ENCODE data around the gene RBM6.

Gene RBM6

GRCh38 chr3:50119786-50120185, 179.8 kb downstream of the RBM6 start:
- Histone ChIP-seq H3K9me3 (ENCODE audit: control insufficient read depth, insufficient read depth, low read depth, low read length) (no peaks in the 10 kb centered on the region), H3K4me1 (ENCODE audit: control insufficient read depth, insufficient read depth, low read length) (no peaks in the 10 kb centered on the region), H3K4me3 (ENCODE audit: low read depth, low read length) (no peak overlapping the region), H3K36me3 (ENCODE audit: control insufficient read depth in 2 of 2, insufficient read depth in 1 of 2, low read length in 2 of 2) (peaks cover 8 to 72% of the 10 kb centered on the region in 2 experiments; a peak in 2 of 3 replicates), H3K27ac (ENCODE audit: extremely low read depth, low read depth, low read length) (no peak overlapping the region)
- CTCF ChIA-PET = interaction anchor here (1.1 to 5.3 kb wide), 6 partner anchors 14 to 127 kb away, joined by 3 to 51 read pairs (median 6); partner anchors contain the start of gene GNAT1
- POLR2A ChIA-PET = no interaction called here
- TF ChIP-seq MZF1 (tag by site-specific recombination; IDR thresholded peaks at IDR 0.05; ENCODE audit: borderline replicate concordance) (no peak), ZNF433 (tag by site-specific recombination; IDR thresholded peaks at IDR 0.05; ENCODE audit: low read depth) (no peak), ZEB2 (tag by site-specific recombination; IDR thresholded peaks at IDR 0.05) (no peak), WT1 (tag by site-specific recombination; IDR thresholded peaks at IDR 0.05) (no peak), ZNF274 (IDR thresholded peaks at IDR 0.05; ENCODE audit: low read length) (no peak), ZNF274 (tag by site-specific recombination; IDR thresholded peaks at IDR 0.05; ENCODE audit: borderline replicate concordance) (no peak), ZNF677 (tag by site-specific recombination; IDR thresholded peaks at IDR 0.05) (no peak), ZSCAN4 (tag by site-specific recombination; IDR thresholded peaks at IDR 0.05) (no peak), SCRT1 (tag by site-specific recombination; IDR thresholded peaks at IDR 0.05; ENCODE audit: borderline replicate concordance) (no peak), ZNF10 (tag by site-specific recombination; IDR thresholded peaks at IDR 0.05) (no peak), YY1 (tag by site-specific recombination; IDR thresholded peaks at IDR 0.05) (no peak), ZNF692 (tag by site-specific recombination; IDR thresholded peaks at IDR 0.05) (no peak), ZNF280C (tag by site-specific recombination; IDR thresholded peaks at IDR 0.05) (no peak), ZNF138 (tag by site-specific recombination; IDR thresholded peaks at IDR 0.05; ENCODE audit: borderline replicate concordance) (no peak), SP7 (tag by site-specific recombination; IDR thresholded peaks at IDR 0.05) (no peak), ZNF18 (tag by site-specific recombination; IDR thresholded peaks at IDR 0.05) (no peak), ZNF747 (tag by site-specific recombination; IDR thresholded peaks at IDR 0.05) (no peak)

GRCh38 chr3:50120364-50121071, 180.6 kb downstream of the RBM6 start:
- CTCF ChIA-PET = interaction anchor here (0.6 to 5.3 kb wide), 16 partner anchors 13 to 137 kb away, joined by 3 to 51 read pairs (median 3); partner anchors contain the start of gene GNAT1
- peaks cover 5 to 64% of the 10 kb centered on the region in 2 experiments; a peak in 2 of 3 replicates for H3K36me3 ChIP-seq (ENCODE audit: control insufficient read depth in 2 of 2, insufficient read depth in 1 of 2, low read length in 2 of 2)
- TF ChIP-seq ZFP41 (tag by site-specific recombination; IDR thresholded peaks at IDR 0.05; ENCODE audit: borderline replicate concordance) = no peak
- no peak for TF ChIP-seq ZNF433 (tag by site-specific recombination; IDR thresholded peaks at IDR 0.05; ENCODE audit: low read depth)
- TF ChIP-seq ZNF280C (tag by site-specific recombination; IDR thresholded peaks at IDR 0.05) = no peak
- no peak for TF ChIP-seq OVOL3 (tag by site-specific recombination; IDR thresholded peaks at IDR 0.05)
- no peak for TF ChIP-seq ZBTB1 (tag by site-specific recombination; IDR thresholded peaks at IDR 0.05)
- TF ChIP-seq ZNF658 (tag by site-specific recombination; IDR thresholded peaks at IDR 0.05) = no peak
- TF ChIP-seq ZNF48 (tag by site-specific recombination; IDR thresholded peaks at IDR 0.05) = no peak
- no peak for TF ChIP-seq ZNF548 (tag by site-specific recombination; IDR thresholded peaks at IDR 0.05)
- TF ChIP-seq ZNF354C (tag by site-specific recombination; IDR thresholded peaks at IDR 0.05; ENCODE audit: borderline replicate concordance, low read depth) = no peak
- TF ChIP-seq KLF1 (tag by site-specific recombination; IDR thresholded peaks at IDR 0.05) = no peak

More at GRCh38 chr3:50120364-50121071, 180.6 kb downstream of the RBM6 start:
- H3K27ac ChIP-seq (ENCODE audit: extremely low read depth, low read depth, low read length) = no peak overlapping the region
- H3K4me1 ChIP-seq (ENCODE audit: control insufficient read depth, insufficient read depth, low read length) = no peaks in the 10 kb centered on the region
- POLR2A ChIA-PET = interaction anchor here (0.5 to 0.7 kb wide), 2 partner anchors 91 to 1055 kb away, joined by 4 to 12 read pairs; no protein-coding TSS in a partner anchor
- no peak overlapping the region for H3K4me3 ChIP-seq (ENCODE audit: low read depth, low read length)
- no peaks in the 10 kb centered on the region for H3K9me3 ChIP-seq (ENCODE audit: control insufficient read depth, insufficient read depth, low read depth, low read length)

Measured in HEK293 (cell line).